H1 (cell line): ENCODE data around the gene ATG4C.
"Not testable (repeated sequence)": the region's sequence is repeated elsewhere in the genome, so short reads cannot be mapped to it uniquely, and the experiment has no call there.

ENCODE experiments used
- ATF3 ChIP-seq: IDR thresholded peaks from 2 replicates; pipeline ENCODE4 v1.6.1; 2011; ENCODE audit warnings: low read depth, mild to moderate bottlenecking, low read length; ENCODE audit not compliant: insufficient read depth
- CTCF ChIP-seq, 3 experiments: IDR thresholded peaks; 1 replicate in 2 of 3; 2 replicates in 1 of 3; pipeline versions ENCODE4 v1.5.1 to v1.6.1; 2011; ENCODE audit warnings: low read length in 3 of 3, mild to moderate bottlenecking in 3 of 3, inconsistent platforms in 2 of 3, low read depth in 1 of 3, moderate library complexity in 1 of 3; ENCODE audit not compliant: insufficient read depth in 1 of 3; ENCODE audit errors: control extremely low read depth in 1 of 3
- EGR1 ChIP-seq: IDR thresholded peaks from 2 replicates; pipeline ENCODE4 v1.6.1; 2011; ENCODE audit warnings: low read depth, low read length, borderline replicate concordance
- EZH2 ChIP-seq: fragments of 200-600 bp; sonication (generic); IDR thresholded peaks from 2 replicates; pipeline ENCODE4 v1.7.1; 2012; ENCODE audit warnings: low read depth, mild to moderate bottlenecking, moderate library complexity, low read length, inconsistent platforms; ENCODE audit not compliant: severe bottlenecking
- KDM5A ChIP-seq: fragments of 200-600 bp; IDR thresholded peaks from 2 replicates; pipeline ENCODE4 v1.7.1; 2012; ENCODE audit warnings: mild to moderate bottlenecking, low read length, inconsistent platforms, mixed read lengths
- POLR2A ChIP-seq, 2 experiments: IDR thresholded peaks; 1 replicate in 1 of 2; 2 replicates in 1 of 2; pipeline ENCODE4 v1.6.1; 2011; ENCODE audit warnings: low read depth in 2 of 2, low read length in 2 of 2, mild to moderate bottlenecking in 2 of 2; ENCODE audit errors: control extremely low read depth in 1 of 2
- RAD21 ChIP-seq, 2 experiments: IDR thresholded peaks in 1 of 2; conservative IDR thresholded peaks in 1 of 2; 2 replicates each; pipeline ENCODE4 v1.6.1; 2011; ENCODE audit warnings: low read depth in 2 of 2, low read length in 2 of 2, improper control_type of control experiment in 1 of 2, inconsistent platforms in 1 of 2, mild to moderate bottlenecking in 1 of 2, moderate library complexity in 1 of 2
- SIN3A ChIP-seq, 2 experiments: IDR thresholded peaks in 1 of 2; conservative IDR thresholded peaks in 1 of 2; 2 replicates each; pipeline ENCODE4 v1.6.1; 2011 to 2012; ENCODE audit warnings: low read length in 2 of 2, improper control_type of control experiment in 1 of 2, low read depth in 1 of 2, mild to moderate bottlenecking in 1 of 2
- SIRT6 ChIP-seq: IDR thresholded peaks from one replicate; pipeline ENCODE4 v1.7.1; 2012; ENCODE audit warnings: low read length, inconsistent platforms
- USF2 ChIP-seq: IDR thresholded peaks from 2 replicates; pipeline ENCODE4 v1.6.1; 2011; ENCODE audit warnings: low read length, improper control_type of control experiment

GRCh38 chr1:62762027-62762426 is 21.9 kb upstream of the ATG4C start:
- not testable (repeated sequence) for TF ChIP-seq CTCF (IDR thresholded peaks at IDR 0.05; ENCODE audit: control extremely low read depth in 1 of 3, insufficient read depth in 1 of 3, low read depth in 1 of 3, low read length in 3 of 3); ATF3; POLR2A (IDR thresholded peaks at IDR 0.05; ENCODE audit: control extremely low read depth in 1 of 2, low read depth in 2 of 2, low read length in 2 of 2); USF2; KDM5A; EGR1; SIN3A (conservative IDR thresholded peaks at IDR 0.05 in 1 of 2, IDR thresholded peaks at IDR 0.05 in 1 of 2; ENCODE audit: low read depth in 1 of 2, low read length in 2 of 2); SIRT6; EZH2; RAD21 (IDR thresholded peaks at IDR 0.05 in 1 of 2, conservative IDR thresholded peaks at IDR 0.05 in 1 of 2; ENCODE audit: low read depth in 2 of 2, low read length in 2 of 2)
